ENCODE data around the gene PHRF1. TPM values are rescaled to one million over a fixed set of nuclear protein-coding genes. Genes with fewer than 3 reads are reported as not detected.

PHRF1 gene
- polyA plus RNA-seq, 1 of the 3 experiments (the other 2 are of a cell fraction) = 22.7 TPM

DNA sequence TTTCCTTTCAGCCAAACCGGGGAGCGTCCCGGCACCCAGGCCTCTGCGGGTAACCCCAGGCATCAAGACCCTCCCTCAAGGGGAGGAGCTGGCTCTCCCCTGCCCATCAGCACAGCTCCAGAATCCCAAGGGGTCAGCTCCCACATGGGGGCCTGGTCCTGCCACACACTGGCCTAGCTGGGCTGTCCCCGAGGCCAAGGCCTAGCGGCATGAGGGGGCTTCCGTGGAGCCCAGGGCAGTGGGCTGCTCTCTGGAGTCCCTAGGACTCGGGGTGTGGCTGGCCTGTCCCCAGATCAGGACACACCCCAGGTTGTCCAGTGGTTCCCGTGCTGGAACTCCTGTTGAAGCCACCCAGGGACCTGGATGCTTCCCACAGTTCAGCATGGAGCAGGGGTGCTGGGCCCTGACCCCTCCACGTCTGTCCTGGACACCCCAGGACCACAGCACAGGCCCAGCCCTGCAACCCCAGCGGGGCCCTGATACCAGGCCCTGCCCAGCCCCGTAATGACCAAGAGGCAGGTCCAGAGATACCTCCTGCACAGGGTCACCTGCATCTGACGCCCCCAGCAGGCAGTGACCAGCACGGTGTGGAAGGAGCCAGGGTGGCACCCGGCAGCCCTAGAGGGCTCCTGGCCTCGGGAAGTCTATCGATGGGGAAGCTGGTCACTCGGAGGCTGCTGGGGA lies 46.4 kb upstream of the PHRF1 start:
- no peaks in the 10 kb centered on the region for H3K27me3 ChIP-seq (ENCODE audit: insufficient read depth)
- peaks cover 0 to 10% of the 10 kb centered on the region in 2 experiments; a peak in 1 of 4 replicates for H3K4me1 ChIP-seq (ENCODE audit: control insufficient read depth in 1 of 2, insufficient read depth in 2 of 2, low read depth in 1 of 2, low read length in 1 of 2)
- no peaks in the 10 kb centered on the region for H3K9me2 ChIP-seq
- no peak overlapping the region for H3K4me3 ChIP-seq (ENCODE audit: low read depth in 2 of 2, low read length in 1 of 2)
- 90% methylated on average over 8 of the region's 18 CpGs for WGBS (ENCODE audit: low lambda C conversion rate)
- H3K36me3 ChIP-seq (replicated peaks in 1 of 2; ENCODE audit: control insufficient read depth in 1 of 2, insufficient read depth in 2 of 2, low read length in 1 of 2) = peaks cover 0 to 27% of the 10 kb centered on the region in 2 experiments
- no peak for TF ChIP-seq RXRA (IDR thresholded peaks at IDR 0.05; ENCODE audit: borderline replicate concordance, low read depth)
- no peak for TF ChIP-seq USF2 (IDR thresholded peaks at IDR 0.05; ENCODE audit: borderline replicate concordance, low read depth, low read length)
- TF ChIP-seq TEAD4 (IDR thresholded peaks at IDR 0.05; ENCODE audit: borderline replicate concordance, insufficient read depth) = no peak
- TF ChIP-seq TAF1 (IDR thresholded peaks at IDR 0.05; ENCODE audit: borderline replicate concordance, low read depth, low read length) = no peak
- no peak for TF ChIP-seq REST (IDR thresholded peaks at IDR 0.05; ENCODE audit: low read depth, low read length)
- TF ChIP-seq YY1 (IDR thresholded peaks at IDR 0.05; ENCODE audit: low read depth) = no peak
- H4K20me1 ChIP-seq (ENCODE audit: insufficient read depth) = peaks cover 10% of the 10 kb centered on the region; the same call in 1 of the 2 replicates
- H3K27ac ChIP-seq (ENCODE audit: low read depth in 2 of 2, low read length in 1 of 2) = no peak overlapping the region
- ChIA-PET CTCF (interaction anchor here (1.0 kb wide), 1 partner anchor 11 kb away, joined by 3 read pairs; no protein-coding TSS in a partner anchor), POLR2A (no interaction called here)
- peaks cover 15% of the 10 kb centered on the region for H3K79me2 ChIP-seq (ENCODE audit: insufficient read depth)
- no peak overlapping the region for H3K9ac ChIP-seq
- no peak for DNase-seq
- no peaks in the 10 kb centered on the region for H3F3A ChIP-seq (replicated peaks; ENCODE audit: insufficient read depth)
- H2AFZ ChIP-seq (ENCODE audit: low read depth) = no peak overlapping the region
- no peaks in the 10 kb centered on the region for H3K9me3 ChIP-seq
- no peak overlapping the region for H3K4me2 ChIP-seq

DNA sequence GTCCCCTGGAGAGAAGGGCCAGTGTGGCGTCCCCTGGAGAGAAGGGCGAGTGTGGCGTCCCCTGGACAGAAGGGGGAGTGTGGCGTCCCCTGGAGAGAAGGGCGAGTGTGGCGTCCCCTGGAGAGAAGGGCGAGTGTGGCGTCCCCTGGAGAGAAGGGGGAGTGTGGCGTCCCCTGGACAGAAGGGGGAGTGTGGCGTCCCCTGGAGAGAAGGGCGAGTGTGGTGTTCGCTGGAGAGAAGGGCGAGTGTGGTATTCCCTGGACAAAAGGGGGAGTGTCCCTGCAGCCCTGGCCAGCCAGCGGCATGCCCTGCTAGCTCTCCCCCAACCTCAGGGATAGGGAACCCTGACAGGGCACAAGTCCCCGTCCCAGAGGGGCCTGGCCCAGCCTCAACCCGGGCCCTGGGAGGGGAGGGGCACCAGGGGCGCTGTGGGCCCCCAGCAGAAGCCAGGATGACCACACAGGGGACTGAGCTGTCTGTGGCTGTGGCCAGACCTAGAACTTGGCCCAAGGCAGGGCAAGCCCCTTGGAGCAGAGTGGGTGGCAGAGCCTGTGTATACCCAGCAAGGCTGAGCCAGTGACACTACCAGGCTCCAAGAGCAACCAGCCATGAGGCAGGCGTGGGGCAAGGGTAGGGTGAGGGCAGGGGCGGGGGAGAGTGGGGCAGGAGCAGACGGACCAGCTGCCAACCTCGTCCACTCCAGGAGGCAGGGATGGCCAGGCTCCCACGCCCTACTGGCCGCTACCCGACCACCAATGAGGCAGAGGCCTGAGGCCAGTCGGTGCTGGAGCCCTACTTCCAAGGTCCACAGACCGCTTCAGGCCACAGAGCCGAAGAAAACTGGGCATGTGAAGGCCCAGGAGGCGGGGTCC lies 45.1 kb upstream of the PHRF1 start:
- peaks cover 15% of the 10 kb centered on the region for H3K79me2 ChIP-seq (ENCODE audit: insufficient read depth)
- DNase-seq = no peak
- H2AFZ ChIP-seq (ENCODE audit: low read depth) = no peak overlapping the region
- no peak overlapping the region for H3K4me3 ChIP-seq (ENCODE audit: low read depth in 2 of 2, low read length in 1 of 2)
- TF ChIP-seq YY1 (IDR thresholded peaks at IDR 0.05; ENCODE audit: low read depth) = no peak
- no peaks in the 10 kb centered on the region for H3K9me3 ChIP-seq
- CTCF ChIA-PET = interaction anchor here (2.3 kb wide), 1 partner anchor 13 kb away, joined by 13 read pairs; no protein-coding TSS in a partner anchor
- peaks cover 10% of the 10 kb centered on the region; the same call in 1 of the 2 replicates for H4K20me1 ChIP-seq (ENCODE audit: insufficient read depth)
- H3K9ac ChIP-seq = no peak overlapping the region
- no peak overlapping the region for H3K4me2 ChIP-seq
- no peaks in the 10 kb centered on the region for H3F3A ChIP-seq (replicated peaks; ENCODE audit: insufficient read depth)
- no peaks in the 10 kb centered on the region for H3K9me2 ChIP-seq
- H3K36me3 ChIP-seq (replicated peaks in 1 of 2; ENCODE audit: control insufficient read depth in 1 of 2, insufficient read depth in 2 of 2, low read length in 1 of 2) = peaks cover 0 to 27% of the 10 kb centered on the region in 2 experiments
- peaks cover 0 to 12% of the 10 kb centered on the region in 2 experiments; a peak in 1 of 4 replicates for H3K4me1 ChIP-seq (ENCODE audit: control insufficient read depth in 1 of 2, insufficient read depth in 2 of 2, low read depth in 1 of 2, low read length in 1 of 2)
- H3K27ac ChIP-seq (ENCODE audit: low read depth in 2 of 2, low read length in 1 of 2) = no peak overlapping the region
- POLR2A ChIA-PET = no interaction called here
- WGBS (ENCODE audit: low lambda C conversion rate) = 94% methylated on average over 21 of the region's 28 CpGs
- H3K27me3 ChIP-seq (ENCODE audit: insufficient read depth) = no peaks in the 10 kb centered on the region
